ENCODE results near the gene NKX6-1. TPM values are rescaled to one million over a fixed set of nuclear protein-coding genes. Genes with fewer than 3 reads are reported as not detected.

The NKX6-1 gene
- total and polyA plus RNA-seq, 4 donors: 0.02 to 0.20 (median 0.06) TPM; not detected in 1

- ATAC-seq (ENCODE audit: insufficient read depth, low FRiP score): no peak
- Histone ChIP-seq H3K9ac (ENCODE audit: insufficient read depth in 1 of 2, low read length in 2 of 2) (no peak overlapping the region), H3K4me3 (no peak overlapping the region), H3K27me3 (ENCODE audit: control insufficient read depth in 3 of 3, insufficient read depth in 3 of 3, low read length in 2 of 3) (peaks cover 12 to 98% (median 88%) of the 10 kb centered on the region in 3 donors), H3K36me3 (ENCODE audit: control insufficient read depth in 4 of 4, insufficient read depth in 4 of 4, low read length in 4 of 4) (no peaks in the 10 kb centered on the region), H3K27ac (ENCODE audit: low read depth in 1 of 2, low read length in 1 of 2) (no peak overlapping the region), H3K9me3 (ENCODE audit: control insufficient read depth in 4 of 4, insufficient read depth in 3 of 4, low read length in 3 of 4) (peaks cover 0 to 19% (median 0%) of the 10 kb centered on the region in 4 donors), H3K4me1 (ENCODE audit: control insufficient read depth in 5 of 5, insufficient read depth in 5 of 5, low read length in 5 of 5) (peaks cover 0 to 13% (median 0%) of the 10 kb centered on the region in 5 donors)
- 7 to 8% methylated on average over 69 of the region's 69 CpGs for WGBS, 2 donors
- no peak for TF ChIP-seq CTCF (IDR thresholded peaks at IDR 0.05; ENCODE audit: control extremely low read depth, extremely low read depth)
- DNase-seq: peak in 1 of 3 donors; percentile 40
Observed at GRCh38 chr4:84482564-84483563, 16.2 kb downstream of the NKX6-1 start.

GRCh38 chr4:84481860-84482245 is 17.2 kb downstream of the NKX6-1 start:
- Histone ChIP-seq H3K27me3 (ENCODE audit: control insufficient read depth in 3 of 3, insufficient read depth in 3 of 3, low read length in 2 of 3) (peaks cover 12 to 88% (median 84%) of the 10 kb centered on the region in 3 donors), H3K9me3 (ENCODE audit: control insufficient read depth in 4 of 4, insufficient read depth in 3 of 4, low read length in 3 of 4) (peaks cover 0 to 17% (median 0%) of the 10 kb centered on the region in 4 donors), H3K36me3 (ENCODE audit: control insufficient read depth in 4 of 4, insufficient read depth in 4 of 4, low read length in 4 of 4) (no peaks in the 10 kb centered on the region), H3K4me3 (no peak overlapping the region), H3K9ac (ENCODE audit: insufficient read depth in 1 of 2, low read length in 2 of 2) (no peak overlapping the region), H3K4me1 (ENCODE audit: control insufficient read depth in 5 of 5, insufficient read depth in 5 of 5, low read length in 5 of 5) (peaks cover 0 to 13% (median 0%) of the 10 kb centered on the region in 5 donors), H3K27ac (ENCODE audit: low read depth in 1 of 2, low read length in 1 of 2) (no peak overlapping the region)
- no peak for TF ChIP-seq CTCF (IDR thresholded peaks at IDR 0.05; ENCODE audit: control extremely low read depth, extremely low read depth)
- ATAC-seq (ENCODE audit: insufficient read depth, low FRiP score) (no peak), DNase-seq (no peak)
- 3 to 6% methylated on average over 20 of the region's 20 CpGs for WGBS, 2 donors

- no peak for TF ChIP-seq CTCF (IDR thresholded peaks at IDR 0.05; ENCODE audit: control extremely low read depth, extremely low read depth)
- Histone ChIP-seq H3K9ac (ENCODE audit: insufficient read depth in 1 of 2, low read length in 2 of 2) (no peak overlapping the region), H3K27ac (ENCODE audit: low read depth in 1 of 2, low read length in 1 of 2) (no peak overlapping the region), H3K36me3 (ENCODE audit: control insufficient read depth in 4 of 4, insufficient read depth in 4 of 4, low read length in 4 of 4) (no peaks in the 10 kb centered on the region), H3K27me3 (ENCODE audit: control insufficient read depth in 3 of 3, insufficient read depth in 3 of 3, low read length in 2 of 3) (peaks cover 12 to 82% (median 79%) of the 10 kb centered on the region in 3 donors), H3K4me1 (ENCODE audit: control insufficient read depth in 5 of 5, insufficient read depth in 5 of 5, low read length in 5 of 5) (peaks cover 0 to 13% (median 0%) of the 10 kb centered on the region in 5 donors), H3K9me3 (ENCODE audit: control insufficient read depth in 4 of 4, insufficient read depth in 3 of 4, low read length in 3 of 4) (peaks cover 0 to 17% (median 0%) of the 10 kb centered on the region in 4 donors), H3K4me3 (no peak overlapping the region)
- ATAC-seq (ENCODE audit: insufficient read depth, low FRiP score) (no peak), DNase-seq (no peak)
- WGBS, 2 donors: 5 to 9% methylated on average over 45 of the region's 45 CpGs
Observed at GRCh38 chr4:84481077-84481859, 17.8 kb downstream of the NKX6-1 start.

Measured in lung (tissue), 12 donors.